ENCODE data around the gene PRRG2.

GRCh38 chr19:49594157-49594992 is 13.3 kb downstream of the PRRG2 start:
- TF ChIP-seq POLR2A (IDR thresholded peaks at IDR 0.05) (no peak), CTCF (IDR thresholded peaks at IDR 0.05) (no peak)

Measured in testis (tissue), 2 donors.